Amniotic epithelial cell (primary cell): ENCODE data around the gene TMEM132C.
"Not testable (repeated sequence)": the region's sequence is repeated elsewhere in the genome, so short reads cannot be mapped to it uniquely, and the experiment has no call there.

Source experiments
- DNase-seq: peaks from one replicate; pipeline ENCODE4 v3.0.0-alpha.2; 2010; ENCODE audit warnings: low read depth

The TMEM132C gene

DNA sequence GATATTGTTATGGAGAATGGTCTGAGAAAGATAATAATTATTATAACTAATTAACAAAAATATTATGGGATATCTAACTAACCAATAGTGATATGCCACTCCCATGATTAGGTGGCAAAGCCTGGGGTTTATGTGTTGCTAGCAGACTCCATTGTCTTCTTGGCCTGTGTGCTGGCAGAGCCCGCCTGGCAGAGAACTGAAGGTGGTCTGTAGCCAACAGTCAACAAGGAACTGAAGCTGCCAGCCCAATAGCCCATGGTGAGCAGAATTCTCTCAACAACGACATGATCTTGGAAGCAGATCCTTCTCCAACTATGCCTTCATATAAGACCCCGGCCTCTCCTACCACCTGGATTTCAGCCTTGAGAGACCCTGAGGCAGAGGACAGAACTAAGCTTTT, 298.0 kb downstream of the TMEM132C start:
- DNase-seq: no peak

DNA sequence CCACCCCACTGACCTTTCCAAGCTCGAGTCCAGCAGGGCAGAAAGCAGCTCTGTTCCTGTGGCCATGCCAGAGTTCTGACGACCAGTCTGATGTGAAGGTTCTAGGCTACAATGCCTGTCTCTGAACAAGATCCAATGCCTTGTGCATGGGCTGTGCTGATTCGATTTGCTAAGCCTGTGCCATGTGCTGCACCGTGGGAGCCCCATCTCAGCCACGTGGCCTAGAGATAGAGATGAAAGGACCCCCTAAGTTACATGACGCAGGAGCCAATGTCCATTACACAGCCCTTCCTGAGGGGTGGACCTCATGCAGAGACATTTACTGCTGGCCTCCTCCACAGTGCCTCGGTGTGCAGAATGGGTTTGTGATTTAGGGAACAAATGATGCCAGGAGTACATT, 300.8 kb downstream of the TMEM132C start:
- no peak for DNase-seq

DNA sequence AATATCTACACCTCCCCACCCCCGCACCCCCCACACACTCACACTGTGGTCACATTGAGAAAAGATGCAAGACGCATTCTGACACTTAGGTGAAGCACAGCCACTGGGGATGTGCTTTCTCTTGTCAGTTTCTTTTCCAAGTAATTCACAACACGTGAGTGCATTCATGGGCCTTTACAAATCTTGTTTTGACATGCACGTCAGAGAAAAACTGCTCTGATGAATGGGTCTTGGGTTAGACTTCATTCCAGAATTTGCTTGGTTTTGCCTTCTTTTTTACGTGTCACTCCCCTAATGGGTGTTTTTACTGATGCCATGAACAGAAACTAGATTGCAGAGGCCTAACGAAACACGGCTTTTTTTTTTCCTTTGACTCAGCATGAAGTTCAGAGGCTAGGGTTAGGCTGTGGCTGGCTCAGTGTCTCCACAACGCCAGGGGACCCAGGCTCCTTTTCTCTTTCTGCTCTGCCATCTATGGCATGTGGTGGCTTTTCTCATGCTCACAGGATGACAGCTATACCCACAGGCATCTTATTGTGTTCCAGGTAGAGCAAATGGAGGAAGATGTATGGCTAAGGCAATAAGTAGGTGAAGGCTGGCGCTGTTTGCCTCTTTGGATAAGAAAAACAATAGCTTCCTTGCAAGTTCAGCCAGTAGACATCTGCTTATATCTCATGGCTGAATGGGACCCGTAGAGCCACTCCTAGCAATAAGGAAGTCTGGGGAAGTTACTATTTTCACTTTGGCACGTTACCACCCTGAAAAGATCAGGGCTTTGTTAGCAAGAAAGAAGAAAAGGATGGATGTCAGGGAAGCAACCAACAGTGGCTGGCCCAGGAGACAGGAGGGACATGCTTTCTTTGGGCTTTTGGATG, 303.5 kb downstream of the TMEM132C start:
- DNase-seq: no peak

DNA sequence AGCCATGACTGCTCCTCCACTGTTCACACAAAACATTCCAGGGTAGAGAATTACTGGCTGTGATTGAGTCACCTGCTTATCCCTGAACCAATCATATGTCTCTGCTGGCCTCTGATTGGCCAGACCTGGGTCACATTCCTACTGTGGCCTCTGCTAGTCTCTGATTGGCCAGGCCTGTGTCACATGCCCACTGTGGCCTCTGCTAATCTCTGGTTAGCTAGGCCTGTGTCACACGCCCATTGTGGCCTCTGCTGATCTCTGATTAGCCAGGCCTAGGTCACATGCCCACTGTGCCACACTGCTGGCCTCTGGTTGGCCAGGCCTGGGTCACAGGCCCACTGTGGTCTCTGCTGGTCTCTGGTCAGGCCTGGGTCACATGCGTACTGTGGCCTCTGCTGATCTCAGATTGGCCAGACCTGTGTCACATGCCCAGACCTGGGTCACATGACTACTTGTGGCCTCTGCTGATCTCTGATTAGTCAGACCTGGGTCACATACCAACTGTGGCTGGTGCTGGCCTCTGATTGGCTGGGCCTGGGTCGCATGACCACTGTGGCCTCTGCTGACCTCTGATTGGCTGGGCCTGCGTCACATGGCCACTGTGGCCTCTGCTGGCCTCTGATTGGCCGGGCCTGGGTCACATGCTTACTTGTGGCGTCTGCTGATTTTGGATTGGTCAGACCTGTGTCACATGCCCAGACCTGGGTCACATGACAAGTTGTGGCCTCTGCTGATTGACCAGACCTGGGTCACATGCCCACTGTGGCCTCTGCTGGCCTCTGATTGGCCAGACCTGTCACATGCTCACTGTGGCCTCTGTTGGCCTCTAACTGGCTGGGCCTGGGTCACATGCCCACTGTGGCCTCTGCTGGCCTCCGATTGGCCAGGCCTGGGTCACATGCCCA, 305.2 kb downstream of the TMEM132C start:
- no peak for DNase-seq

DNA sequence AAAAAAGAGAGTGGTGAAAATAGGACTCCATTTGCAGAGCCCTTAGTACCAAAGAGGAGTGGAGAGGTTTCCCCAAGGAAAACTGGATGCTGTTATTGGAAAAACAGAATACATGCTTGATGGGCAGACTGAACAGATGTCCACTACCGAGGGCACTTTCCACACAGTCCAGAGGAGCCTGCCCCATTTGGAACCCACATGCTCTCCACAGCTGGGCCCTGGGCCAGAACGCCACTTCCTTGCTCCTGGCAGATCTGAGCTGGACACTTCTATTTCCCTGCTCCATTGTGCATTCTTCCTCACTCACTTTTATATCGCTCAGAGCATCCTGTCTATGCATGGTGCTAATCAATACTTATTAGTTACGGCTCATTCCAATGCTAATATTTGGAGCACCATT, 306.9 kb downstream of the TMEM132C start:
- DNase-seq: no peak

DNA sequence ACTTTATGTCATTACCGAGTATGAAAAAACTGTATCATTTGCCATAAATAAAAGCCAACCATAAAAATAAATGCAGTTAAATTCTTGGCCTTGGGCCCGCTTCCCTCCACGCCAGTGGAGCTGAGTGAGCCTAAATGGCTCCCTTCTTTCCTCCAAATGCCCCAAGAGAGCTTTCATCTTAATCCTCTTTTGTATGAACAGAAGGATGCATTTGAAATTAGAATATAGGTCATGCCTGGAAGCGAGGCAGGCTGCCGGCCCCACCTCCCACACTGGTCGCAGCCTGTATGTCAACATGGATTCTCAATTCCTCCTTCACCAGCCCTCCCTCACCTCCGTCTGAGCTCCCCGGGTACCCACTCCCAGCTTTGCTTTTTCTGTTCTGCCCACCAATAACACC, 311.1 kb downstream of the TMEM132C start:
- DNase-seq: no peak

DNA sequence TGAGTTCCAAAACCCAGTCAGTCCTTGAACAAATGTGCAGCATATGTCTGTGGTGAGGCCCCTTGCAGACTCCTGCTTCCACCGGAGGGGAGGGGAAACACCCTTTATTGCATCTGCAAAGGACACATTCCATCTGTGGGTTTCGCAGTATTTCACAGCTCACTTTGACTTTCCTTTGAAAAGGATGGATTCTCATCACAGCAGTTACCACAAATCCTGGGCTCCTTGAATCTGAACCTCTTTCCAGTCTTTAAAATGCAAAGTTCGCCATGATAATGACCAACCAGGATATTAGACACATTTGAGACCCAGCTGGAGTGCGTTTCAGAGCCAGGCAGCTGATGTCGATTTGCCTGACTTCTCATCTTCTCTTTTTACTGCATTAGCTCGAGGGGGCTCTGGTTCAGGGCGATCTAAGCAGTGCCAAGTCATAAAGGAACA, 314.4 kb downstream of the TMEM132C start:
- no peak for DNase-seq

DNA sequence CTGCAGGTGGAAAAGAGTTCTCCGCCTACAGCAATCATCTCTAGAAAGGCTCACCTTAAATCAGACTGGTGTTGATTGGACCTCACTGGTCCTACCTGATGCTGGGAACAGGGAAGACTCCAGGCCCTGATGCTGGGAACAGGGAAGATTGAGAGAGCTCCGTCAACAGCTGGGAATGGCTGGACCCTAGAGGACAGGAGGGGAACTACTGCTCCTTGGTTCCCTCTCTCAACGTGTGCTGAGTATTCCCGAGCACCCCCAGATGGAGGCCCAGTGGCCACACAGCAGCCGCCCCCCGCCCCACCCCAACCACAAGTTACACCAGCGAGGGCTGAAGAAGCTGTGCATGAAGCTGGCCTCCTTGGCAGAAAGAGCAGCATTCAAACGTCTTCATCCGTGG, 316.5 kb downstream of the TMEM132C start:
- no peak for DNase-seq

DNA sequence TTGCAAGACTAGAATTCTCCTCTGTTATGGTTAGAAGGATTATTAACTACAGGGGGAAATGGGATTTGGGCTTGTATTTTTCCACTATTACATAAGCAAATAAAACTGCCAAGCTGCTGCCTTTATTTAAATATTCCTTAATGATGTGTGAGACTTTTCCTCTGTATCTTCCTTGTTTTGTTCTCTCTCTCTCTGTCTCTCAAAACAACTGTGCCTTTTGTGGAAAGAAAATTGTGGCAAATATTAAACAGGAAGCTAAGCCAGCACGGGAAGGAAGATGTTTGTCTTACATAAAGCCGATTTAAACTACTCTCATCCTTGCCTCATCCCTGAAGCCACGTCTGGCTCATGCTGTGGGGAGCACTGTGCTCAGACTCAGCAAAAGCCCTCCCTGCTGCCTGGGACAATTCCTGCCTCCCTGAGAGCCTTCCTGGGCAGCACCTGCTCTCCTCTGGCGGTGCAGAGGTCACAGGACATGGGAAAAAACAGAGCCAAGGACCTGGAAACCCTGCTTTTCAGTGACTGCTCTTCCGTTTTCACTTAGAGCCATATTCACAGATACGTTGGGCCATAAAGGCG, 319.6 kb downstream of the TMEM132C start:
- no peak for DNase-seq

DNA sequence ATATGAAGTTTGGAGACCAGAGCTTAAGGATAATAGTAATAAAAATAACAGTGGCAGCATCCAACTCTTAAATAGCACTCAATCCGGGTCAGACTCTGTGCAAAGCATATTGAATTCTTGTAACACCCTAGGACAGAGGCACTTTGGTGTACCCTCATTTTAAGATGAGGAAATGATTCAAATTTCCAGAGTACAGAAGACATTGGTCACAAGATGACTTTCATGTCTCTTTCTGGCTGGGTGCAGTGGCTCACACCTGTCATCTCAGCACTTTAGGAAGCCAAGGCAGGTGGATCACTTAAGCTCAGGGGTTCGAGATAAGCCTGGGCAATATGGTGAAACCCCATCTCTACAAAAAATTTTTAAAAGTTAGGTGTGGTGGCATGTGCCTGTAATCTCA, 320.9 kb downstream of the TMEM132C start:
- no peak for DNase-seq

DNA sequence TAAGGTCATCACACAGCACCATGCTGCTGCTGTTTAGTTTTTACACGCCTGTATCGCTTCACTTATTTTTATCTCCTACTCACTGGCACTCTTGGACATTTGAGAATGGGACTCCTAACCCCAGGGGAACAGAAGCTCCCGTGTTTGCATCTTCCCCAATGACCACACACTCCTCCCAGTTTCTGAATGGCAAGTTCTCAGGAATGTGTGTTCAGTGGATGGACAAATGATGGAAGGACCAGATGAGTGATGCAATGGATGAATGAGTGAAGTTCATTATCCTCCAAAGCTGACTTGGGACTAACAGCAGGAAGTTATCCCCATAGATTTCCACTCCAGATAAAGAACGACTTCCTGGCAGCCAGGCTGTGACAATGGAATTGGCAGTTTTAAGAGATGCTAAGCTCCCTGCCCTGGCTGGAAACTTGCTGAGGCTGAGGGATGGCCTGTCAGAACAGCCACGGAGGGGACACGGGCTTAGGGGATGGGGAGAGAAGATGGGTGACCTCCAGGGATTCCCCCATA, 325.3 kb downstream of the TMEM132C start:
- no peak for DNase-seq

DNA sequence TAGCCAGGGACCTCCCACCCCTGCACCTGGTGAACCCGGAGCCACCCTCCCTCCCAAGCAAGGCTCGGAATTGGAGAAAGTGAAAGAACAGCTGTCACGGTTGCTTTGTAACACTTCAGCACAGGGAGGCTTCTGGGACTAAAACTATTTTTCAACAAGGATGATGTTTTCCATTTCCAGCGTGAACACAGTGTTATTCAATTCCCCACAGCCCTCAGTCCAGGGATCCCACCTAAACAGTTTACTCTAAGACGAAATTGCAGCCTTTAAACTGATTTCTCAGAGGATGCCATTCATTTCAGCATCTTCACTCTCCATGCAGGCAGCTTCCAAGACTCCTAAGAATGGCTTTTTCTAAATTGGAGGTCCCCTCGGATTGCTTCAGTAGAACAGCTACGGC, 327.6 kb downstream of the TMEM132C start:
- DNase-seq: no peak

DNA sequence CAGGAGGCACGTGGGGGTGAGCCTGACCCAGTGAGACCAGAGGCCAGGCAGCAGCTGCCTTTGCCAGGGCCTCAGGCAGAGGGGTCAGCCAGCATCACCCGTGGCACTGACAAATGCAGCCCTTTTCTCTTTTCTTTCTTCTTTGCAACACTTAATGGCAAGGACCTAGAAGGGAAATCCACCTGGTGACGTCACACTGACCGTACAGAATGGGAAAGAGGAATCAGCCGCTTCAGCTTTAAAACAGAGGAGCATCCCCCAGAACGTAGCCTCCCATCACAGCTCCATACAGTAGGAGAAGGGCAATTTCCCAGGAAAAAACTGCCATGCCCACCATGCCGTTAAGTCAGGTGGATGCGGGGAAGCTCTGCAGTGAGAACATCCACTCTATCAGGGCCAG, 328.6 kb downstream of the TMEM132C start:
- no peak for DNase-seq

DNA sequence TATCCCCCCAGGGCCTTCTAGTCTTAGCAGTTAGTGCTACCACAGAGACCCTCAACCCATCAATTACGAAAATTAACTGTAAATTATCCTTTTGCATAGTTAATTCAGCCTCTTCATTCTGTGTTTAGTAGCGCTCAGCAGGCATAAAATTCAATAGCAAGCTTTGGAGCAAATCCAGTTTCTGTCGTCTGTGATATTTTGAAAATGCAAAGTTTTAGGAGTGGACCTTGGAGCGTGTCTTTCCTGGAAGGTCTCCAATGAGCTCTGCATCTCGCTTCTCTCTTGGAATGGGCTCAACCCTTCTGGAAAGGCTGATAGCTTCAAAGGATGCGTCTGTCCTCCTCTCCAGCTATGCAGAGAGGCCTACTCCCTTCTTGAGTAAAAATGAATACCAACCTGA, 333.9 kb downstream of the TMEM132C start:
- no peak for DNase-seq

DNA sequence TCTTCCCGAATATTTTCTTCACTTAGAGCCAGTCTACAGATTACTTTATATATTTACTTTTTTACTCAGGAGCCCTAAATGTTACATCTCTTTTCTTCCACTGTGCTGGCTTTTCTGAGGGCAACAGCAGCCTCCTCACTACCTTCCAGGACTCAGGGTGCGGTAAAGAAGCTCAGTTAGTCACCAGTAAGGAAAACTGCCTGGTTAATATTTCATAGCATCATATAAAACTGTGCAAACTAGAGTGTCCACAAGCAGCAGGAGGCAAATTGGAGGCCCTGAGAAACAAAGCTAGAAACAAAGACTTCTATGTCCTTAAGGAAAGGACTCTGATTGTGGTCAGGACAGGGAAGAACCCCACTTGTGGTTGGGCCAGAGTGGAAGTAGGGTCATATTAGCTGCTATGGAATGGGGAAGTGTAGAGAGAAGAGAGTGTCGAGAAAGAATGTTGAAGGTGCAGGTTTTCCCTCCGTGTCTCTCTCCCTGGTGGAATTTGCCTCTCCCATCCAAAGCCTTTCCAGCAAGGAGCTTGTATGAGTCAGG, 336.7 kb downstream of the TMEM132C start:
- no peak for DNase-seq

DNA sequence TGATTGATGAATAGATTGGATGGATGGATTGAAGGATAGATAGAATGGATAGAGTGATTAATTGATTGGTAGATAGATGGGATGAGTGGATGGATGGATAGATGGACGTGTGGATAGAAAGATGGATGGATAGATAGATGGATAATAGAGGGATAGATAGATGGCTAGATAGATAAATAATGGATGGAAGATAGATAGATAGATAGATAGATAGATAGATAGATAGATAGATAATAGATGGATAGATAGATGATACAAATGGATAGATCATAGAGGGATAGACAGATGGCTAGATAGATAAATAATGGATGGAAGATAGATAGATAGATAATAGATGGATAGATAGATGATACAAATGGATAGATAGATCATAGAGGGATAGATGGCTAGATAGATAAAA, 337.2 kb downstream of the TMEM132C start:
- DNase-seq: not testable (repeated sequence)

DNA sequence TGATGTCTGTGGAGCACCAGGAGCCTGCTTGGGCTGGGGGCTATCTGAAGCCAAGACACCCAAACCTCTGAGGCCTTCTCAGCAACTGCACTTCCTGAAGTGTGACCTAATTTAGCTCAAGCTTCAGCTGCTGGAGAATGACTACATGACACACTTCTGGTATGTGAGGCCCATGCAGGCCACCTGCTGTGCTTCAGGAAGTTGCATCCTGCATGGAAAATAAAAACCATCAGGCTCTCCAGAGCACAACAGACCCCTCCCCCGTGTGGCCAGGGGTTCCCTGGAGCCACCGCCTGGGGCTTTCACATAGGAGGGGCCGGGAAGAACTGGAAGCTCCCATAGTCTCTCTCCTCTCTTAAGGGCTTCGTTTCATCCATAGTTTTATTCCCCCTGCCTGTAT, 339.1 kb downstream of the TMEM132C start:
- DNase-seq: no peak

DNA sequence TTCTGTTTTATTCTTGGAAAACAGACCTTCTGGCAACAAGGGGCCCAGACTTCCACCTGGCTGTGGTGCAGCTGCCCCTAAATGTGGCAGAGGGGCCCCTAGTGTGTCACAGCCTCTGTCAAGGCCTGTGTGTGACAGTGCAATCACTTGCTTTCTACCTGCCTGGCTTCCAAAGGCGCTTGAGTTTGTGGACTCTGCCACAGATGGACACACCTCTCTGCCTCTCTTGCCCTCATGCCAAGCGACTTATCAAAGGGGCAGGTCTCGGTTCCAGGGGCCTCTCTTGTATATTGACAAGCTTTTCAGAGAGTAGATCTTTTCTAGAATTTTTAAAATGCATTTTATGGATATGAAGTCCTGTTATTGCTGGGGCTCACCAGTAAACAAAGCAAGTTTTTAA, 339.6 kb downstream of the TMEM132C start:
- no peak for DNase-seq

DNA sequence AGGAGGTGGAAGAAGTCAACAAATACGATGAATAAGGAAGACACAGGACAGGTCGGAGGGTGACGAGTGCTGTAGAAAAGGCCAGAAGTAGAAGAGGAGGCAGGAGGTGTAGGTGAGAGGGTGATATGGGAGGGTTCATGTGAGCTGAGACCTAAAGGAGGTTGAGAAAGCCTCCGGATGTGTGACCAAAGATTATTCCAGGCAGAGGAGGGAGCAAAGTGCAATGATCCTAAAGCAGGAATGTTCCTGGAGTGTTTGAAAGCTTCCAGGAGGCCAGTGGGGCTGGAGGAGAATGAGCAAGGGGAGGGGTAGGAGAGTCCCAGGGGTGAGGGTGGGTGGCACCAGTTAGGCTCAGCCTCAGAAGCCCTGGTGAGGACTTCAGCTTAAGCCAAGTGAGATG, 340.0 kb downstream of the TMEM132C start:
- DNase-seq: no peak

DNA sequence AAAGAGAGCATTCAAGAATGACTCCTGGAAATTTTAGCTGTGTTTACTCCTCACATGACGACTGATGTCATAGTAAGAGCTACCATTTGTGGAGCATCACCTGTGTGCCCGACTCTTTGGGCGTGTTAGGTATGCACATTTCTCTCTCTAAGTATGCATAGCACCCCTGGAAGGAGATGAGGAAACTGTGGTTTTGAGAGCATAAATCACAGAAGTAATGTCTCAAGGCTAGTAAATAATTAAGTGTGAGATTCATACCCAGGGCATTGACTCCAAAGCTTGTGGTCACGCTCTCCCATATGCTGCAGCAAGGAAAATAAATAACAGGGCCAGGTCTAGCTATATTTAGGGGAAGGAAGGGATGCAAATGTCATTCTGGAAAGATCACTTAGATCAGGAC, 340.7 kb downstream of the TMEM132C start:
- DNase-seq: no peak

DNA sequence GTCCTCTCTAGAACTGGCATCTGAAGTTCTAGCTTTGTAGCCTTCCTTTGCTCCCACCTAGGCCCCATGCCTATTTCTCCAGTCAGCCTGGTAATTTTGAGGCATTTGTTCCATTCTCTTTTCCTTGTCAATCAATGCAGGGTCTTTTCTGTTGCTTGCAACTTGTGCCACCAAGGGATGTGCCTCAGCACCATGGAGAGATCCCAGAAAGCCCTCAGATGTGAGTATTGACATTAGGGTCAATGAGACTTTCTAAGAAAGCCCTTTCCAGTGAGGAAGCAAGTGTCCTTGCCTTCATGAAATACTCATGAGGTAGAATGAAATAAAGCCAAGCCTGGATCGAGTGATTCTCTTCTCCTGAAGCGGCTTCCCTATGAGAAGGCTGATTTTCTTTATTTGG, 342.9 kb downstream of the TMEM132C start:
- DNase-seq: no peak

DNA sequence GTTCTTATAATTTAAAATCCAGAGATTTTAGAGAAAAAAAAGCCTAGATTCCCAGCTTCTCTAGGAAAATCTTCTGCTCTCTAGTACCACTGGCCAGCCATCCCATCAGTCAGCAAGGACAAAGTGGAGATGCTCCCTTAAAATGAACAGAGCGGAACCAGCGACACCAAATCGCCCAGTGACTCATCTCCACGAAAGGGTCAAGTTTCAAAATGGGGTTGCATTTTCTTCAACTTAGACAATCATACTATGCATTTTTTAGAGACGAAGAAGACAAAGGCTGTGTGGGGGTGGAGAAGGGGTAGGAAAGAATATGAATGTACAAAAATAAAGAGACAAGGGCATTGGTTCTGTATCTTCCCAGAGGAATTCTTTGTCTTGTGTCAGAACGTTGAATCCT, 344.8 kb downstream of the TMEM132C start:
- DNase-seq: no peak
